Measurements from ENCODE around the gene RAB26.

- no peak for TF ChIP-seq EZH2phosphoT487 (IDR thresholded peaks at IDR 0.05; ENCODE audit: insufficient read depth, low read depth)
- no peak for TF ChIP-seq EZH2 (IDR thresholded peaks at IDR 0.05; ENCODE audit: insufficient read depth, poor library complexity, severe bottlenecking)
Observed at GRCh38 chr16:2174396-2175131, 26.1 kb downstream of the RAB26 start.
